Activated CD4-positive, alpha-beta T cell treated with anti-CD3 and anti-CD28 coated beads for 4 hours (primary cell): ENCODE data around the gene KIFC1.
A peak's percentile ranks its signal among the peaks of the same experiment; 100 is the strongest.
"Not testable (repeated sequence)": the region's sequence is repeated elsewhere in the genome, so short reads cannot be mapped to it uniquely, and the experiment has no call there.

ENCODE experiments used
- DNase-seq, 2 donors: peaks; one replicate each; pipeline ENCODE4 v3.0.0-alpha.2; 2020

The KIFC1 gene

GRCh38 chr6:33391278-33391921 is at the start of gene KIFC1:
Gene KIFC1, plus strand, starts transcription at chr6:33391823. Its CDS starts 163 bp downstream, at chr6:33391986.
- DNase-seq, result peak; percentile 98 to 99

GRCh38 chr6:33343606-33343952 is 48.0 kb upstream of the KIFC1 start:
- not testable (repeated sequence) for DNase-seq

GRCh38 chr6:33343953-33344611 is 47.5 kb upstream of the KIFC1 start:
- peak; percentile 57 to 61 for DNase-seq

GRCh38 chr6:33344701-33345697 is 46.6 kb upstream of the KIFC1 start:
- DNase-seq, result peak; percentile 64 to 68

GRCh38 chr6:33346972-33347371 is 44.7 kb upstream of the KIFC1 start:
- DNase-seq, result not testable (repeated sequence)

GRCh38 chr6:33347816-33348215 is 43.8 kb upstream of the KIFC1 start:
- DNase-seq, result no peak

GRCh38 chr6:33355860-33356259 is 35.8 kb upstream of the KIFC1 start:
- DNase-seq, result not testable (repeated sequence)

- DNase-seq, result no peak
Observed at GRCh38 chr6:33356295-33356694, 35.3 kb upstream of the KIFC1 start.

- not testable (repeated sequence) for DNase-seq
Observed at GRCh38 chr6:33357160-33357871, 34.3 kb upstream of the KIFC1 start.

GRCh38 chr6:33359331-33359730 is 32.3 kb upstream of the KIFC1 start:
- DNase-seq, result no peak

- not testable (repeated sequence) for DNase-seq
Observed at GRCh38 chr6:33363486-33363885, 28.1 kb upstream of the KIFC1 start.

- DNase-seq, result not testable (repeated sequence)
Observed at GRCh38 chr6:33364475-33365205, 27.0 kb upstream of the KIFC1 start.

- DNase-seq, result not testable (repeated sequence)
Observed at GRCh38 chr6:33365206-33365971, 26.2 kb upstream of the KIFC1 start.

GRCh38 chr6:33367009-33367714 is 24.5 kb upstream of the KIFC1 start:
- DNase-seq, result no peak

- not testable (repeated sequence) for DNase-seq
Observed at GRCh38 chr6:33367715-33368025, 24.0 kb upstream of the KIFC1 start.

- DNase-seq, result not testable (repeated sequence)
Observed at GRCh38 chr6:33371901-33372300, 19.7 kb upstream of the KIFC1 start.

GRCh38 chr6:33372526-33373123 is 19.0 kb upstream of the KIFC1 start:
- no peak for DNase-seq

- DNase-seq, result no peak
Observed at GRCh38 chr6:33373960-33374910, 17.4 kb upstream of the KIFC1 start.

- no peak for DNase-seq
Observed at GRCh38 chr6:33375143-33375671, 16.4 kb upstream of the KIFC1 start.
